Activated naive CD8-positive, alpha-beta T cell treated with anti-CD3 and anti-CD28 coated beads, Interleukin-2, amount 10 ng/mL, durations not matched to agents 7 days and 5 days (primary cell): ENCODE measurements around the gene CCBE1. TPM values are rescaled to one million over a fixed set of nuclear protein-coding genes. Genes with fewer than 3 reads are reported as not detected.

Experiments
- ATAC-seq: fragments of 150-1000 bp; cut with Tn5 transposase; one replicate; pipeline ENCODE4 v1.10.0; 2021; ENCODE audit warnings: low read depth, moderate library complexity
- POLR2A ChIA-PET: fragments of 350-600 bp; sonication (Branson Sonifier 250); formaldehyde crosslinking; loops from one replicate; lab custom pipeline; 2021; ENCODE audit warnings: antibody characterized with exemption; lab: Charles Lee
- DNase-seq: peaks from one replicate; pipeline ENCODE4 v3.0.0; 2021
- H3K27ac Mint-ChIP-seq: one replicate; pipeline ENCODE4 v1.8.0; 2022; ENCODE audit warnings: mild to moderate bottlenecking, mixed read lengths
- H3K27me3 Mint-ChIP-seq: one replicate; pipeline ENCODE4 v1.8.0; 2022; ENCODE audit warnings: mild to moderate bottlenecking, moderate library complexity, mixed read lengths
- H3K36me3 Mint-ChIP-seq: one replicate; pipeline ENCODE4 v1.8.0; 2021; ENCODE audit warnings: mild to moderate bottlenecking, mixed read lengths
- H3K4me1 Mint-ChIP-seq: one replicate; pipeline ENCODE4 v1.8.0; 2021; ENCODE audit warnings: mixed read lengths
- H3K4me3 Mint-ChIP-seq: one replicate; pipeline ENCODE4 v1.8.0; 2022; ENCODE audit warnings: mild to moderate bottlenecking, moderate library complexity, mixed read lengths
- H3K9me3 Mint-ChIP-seq: one replicate; pipeline ENCODE4 v1.8.0; 2021; ENCODE audit warnings: mixed read lengths
- total RNA-seq, 2 experiments: library from RNA; stranded (reverse); gene quantifications; one replicate each; pipeline ENCODE4 v1.2.3, GENCODE V29; 2021

Gene CCBE1
- total RNA-seq, 2 experiments from 2014 or later = not detected

- POLR2A ChIA-PET = no interaction called here
- no peaks in the 10 kb centered on the region for H3K4me1 Mint-ChIP-seq
Observed at GRCh38 chr18:59570101-59570775, 127.0 kb downstream of the CCBE1 start.

GRCh38 chr18:59569390-59569791 is 127.8 kb downstream of the CCBE1 start:
- ATAC-seq (no peak), DNase-seq (no peak)
- peaks cover 1% of the 10 kb centered on the region for H3K9me3 Mint-ChIP-seq
- peaks cover 1% of the 10 kb centered on the region for H3K4me1 Mint-ChIP-seq
- H3K36me3 Mint-ChIP-seq = no peaks in the 10 kb centered on the region
- no peak overlapping the region for H3K4me3 Mint-ChIP-seq
- H3K27ac Mint-ChIP-seq = no peak overlapping the region
- peaks cover 5% of the 10 kb centered on the region for H3K27me3 Mint-ChIP-seq
- POLR2A ChIA-PET = no interaction called here

More at GRCh38 chr18:59570101-59570775, 127.0 kb downstream of the CCBE1 start:
- ATAC-seq (no peak), DNase-seq (no peak)
- Mint-ChIP-seq H3K27me3 (peaks cover 6% of the 10 kb centered on the region), H3K4me3 (no peak overlapping the region), H3K9me3 (no peaks in the 10 kb centered on the region), H3K27ac (no peak overlapping the region), H3K36me3 (no peaks in the 10 kb centered on the region)

GRCh38 chr18:59567431-59567830 is 129.8 kb downstream of the CCBE1 start:
- Mint-ChIP-seq H3K9me3 (peaks cover 1% of the 10 kb centered on the region), H3K4me3 (no peak overlapping the region), H3K36me3 (no peaks in the 10 kb centered on the region), H3K4me1 (peaks cover 1% of the 10 kb centered on the region), H3K27me3 (peaks cover 3% of the 10 kb centered on the region), H3K27ac (no peak overlapping the region)
- DNase-seq (no peak), ATAC-seq (no peak)
- POLR2A ChIA-PET = no interaction called here

DNA sequence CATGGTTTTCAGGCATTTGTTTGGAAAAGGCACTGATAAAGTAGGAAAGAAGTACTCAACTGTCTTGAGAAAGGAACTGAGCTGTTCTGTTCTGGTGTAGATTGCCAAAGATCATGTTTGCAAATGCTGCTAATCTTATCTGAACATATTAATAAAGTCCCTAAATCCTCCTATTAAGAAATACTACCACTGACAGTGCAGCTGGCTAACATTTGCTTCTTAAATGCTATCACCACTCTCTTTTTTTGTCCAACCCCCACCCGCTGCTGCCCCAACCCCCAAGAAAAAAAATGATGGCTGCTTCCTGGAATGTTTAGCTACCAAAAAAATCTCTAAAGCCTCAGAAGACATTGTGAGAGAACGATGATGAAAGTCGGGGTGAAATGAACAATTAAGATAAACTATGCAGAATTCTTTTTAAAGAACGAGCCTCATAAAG is 130.7 kb downstream of the CCBE1 start:
- Mint-ChIP-seq H3K9me3 (peaks cover 1% of the 10 kb centered on the region), H3K4me1 (peaks cover 1% of the 10 kb centered on the region), H3K27me3 (peaks cover 3% of the 10 kb centered on the region), H3K36me3 (no peaks in the 10 kb centered on the region), H3K4me3 (no peak overlapping the region), H3K27ac (no peak overlapping the region)
- POLR2A ChIA-PET = no interaction called here
- ATAC-seq (no peak), DNase-seq (no peak)

DNA sequence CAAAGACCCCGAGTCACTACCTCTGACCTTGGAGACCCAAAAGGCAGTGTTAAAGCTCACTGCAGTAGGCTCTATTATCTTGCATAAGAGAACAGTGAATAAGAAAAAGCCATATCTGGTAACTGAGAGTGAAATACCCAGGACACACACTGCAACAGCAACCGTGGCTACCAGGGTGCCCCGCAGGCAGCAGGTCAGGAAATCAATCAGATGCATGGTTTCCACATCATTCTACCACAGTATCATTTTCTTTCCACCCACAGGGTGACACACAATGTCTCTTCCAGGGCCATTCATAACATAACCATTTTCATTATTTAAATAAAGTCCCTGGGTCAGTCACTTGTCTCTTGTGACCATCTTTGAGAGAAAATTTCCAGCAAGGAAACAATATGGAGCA is 131.3 kb downstream of the CCBE1 start:
- Mint-ChIP-seq H3K36me3 (no peaks in the 10 kb centered on the region), H3K4me1 (peaks cover 1% of the 10 kb centered on the region), H3K27me3 (peaks cover 3% of the 10 kb centered on the region), H3K9me3 (peaks cover 1% of the 10 kb centered on the region), H3K4me3 (no peak overlapping the region), H3K27ac (no peak overlapping the region)
- DNase-seq (no peak), ATAC-seq (no peak)
- POLR2A ChIA-PET = no interaction called here

GRCh38 chr18:59564561-59564960 is 132.7 kb downstream of the CCBE1 start:
- DNase-seq (no peak), ATAC-seq (no peak)
- POLR2A ChIA-PET = no interaction called here
- Mint-ChIP-seq H3K4me1 (peaks cover 1% of the 10 kb centered on the region), H3K27ac (no peak overlapping the region), H3K36me3 (no peaks in the 10 kb centered on the region), H3K9me3 (peaks cover 1% of the 10 kb centered on the region), H3K27me3 (peaks cover 3% of the 10 kb centered on the region), H3K4me3 (no peak overlapping the region)

DNA sequence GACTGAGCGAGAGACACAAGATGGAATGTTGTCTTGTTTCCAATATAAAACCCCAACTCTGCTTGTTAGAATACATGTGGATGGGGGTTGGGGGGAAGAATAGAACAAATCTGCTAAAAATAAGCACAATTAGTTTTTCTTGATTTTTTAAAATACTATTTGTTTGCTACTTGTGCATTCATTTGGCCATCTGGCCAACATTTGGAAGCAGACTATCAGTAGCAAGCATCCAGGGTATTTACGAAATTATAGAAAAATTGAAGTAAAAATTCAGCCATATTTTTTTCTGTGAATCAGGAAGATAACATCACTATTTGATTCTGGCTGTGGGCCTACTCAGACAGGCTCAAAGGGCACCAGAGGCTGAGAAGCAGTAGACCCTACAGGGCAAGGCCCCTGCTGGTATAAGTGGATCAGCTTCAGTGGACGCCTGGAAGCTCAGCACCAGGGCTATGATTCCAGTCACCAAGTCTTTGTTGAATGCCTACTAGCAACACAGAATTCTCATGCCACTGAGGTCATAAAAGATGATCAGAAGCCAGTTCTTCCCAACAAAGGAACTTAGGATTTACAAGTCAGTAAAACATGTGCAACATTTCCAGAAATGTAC is 133.9 kb downstream of the CCBE1 start:
- no peak for DNase-seq
- ATAC-seq = no peak
- peaks cover 1% of the 10 kb centered on the region for H3K9me3 Mint-ChIP-seq
- no peak overlapping the region for H3K27ac Mint-ChIP-seq
- peaks cover 1% of the 10 kb centered on the region for H3K4me1 Mint-ChIP-seq
- POLR2A ChIA-PET = no interaction called here
- no peaks in the 10 kb centered on the region for H3K36me3 Mint-ChIP-seq
- H3K4me3 Mint-ChIP-seq = no peak overlapping the region
- H3K27me3 Mint-ChIP-seq = peaks cover 3% of the 10 kb centered on the region

- POLR2A ChIA-PET = no interaction called here
- peaks cover 1% of the 10 kb centered on the region for H3K4me1 Mint-ChIP-seq
Observed at GRCh38 chr18:59562751-59563150, 134.5 kb downstream of the CCBE1 start.

GRCh38 chr18:59561612-59562011 is 135.6 kb downstream of the CCBE1 start:
- no peak for DNase-seq
- ATAC-seq = no peak
- H3K4me3 Mint-ChIP-seq = no peak overlapping the region
- no peaks in the 10 kb centered on the region for H3K36me3 Mint-ChIP-seq
- H3K4me1 Mint-ChIP-seq = peaks cover 1% of the 10 kb centered on the region
- H3K27ac Mint-ChIP-seq = no peak overlapping the region
- peaks cover 1% of the 10 kb centered on the region for H3K9me3 Mint-ChIP-seq
- POLR2A ChIA-PET = no interaction called here
- peaks cover 3% of the 10 kb centered on the region for H3K27me3 Mint-ChIP-seq

More at GRCh38 chr18:59562751-59563150, 134.5 kb downstream of the CCBE1 start:
- H3K4me3 Mint-ChIP-seq = no peak overlapping the region
- peaks cover 3% of the 10 kb centered on the region for H3K27me3 Mint-ChIP-seq
- H3K36me3 Mint-ChIP-seq = no peaks in the 10 kb centered on the region
- DNase-seq = no peak
- peaks cover 1% of the 10 kb centered on the region for H3K9me3 Mint-ChIP-seq
- no peak for ATAC-seq
- H3K27ac Mint-ChIP-seq = no peak overlapping the region

DNA sequence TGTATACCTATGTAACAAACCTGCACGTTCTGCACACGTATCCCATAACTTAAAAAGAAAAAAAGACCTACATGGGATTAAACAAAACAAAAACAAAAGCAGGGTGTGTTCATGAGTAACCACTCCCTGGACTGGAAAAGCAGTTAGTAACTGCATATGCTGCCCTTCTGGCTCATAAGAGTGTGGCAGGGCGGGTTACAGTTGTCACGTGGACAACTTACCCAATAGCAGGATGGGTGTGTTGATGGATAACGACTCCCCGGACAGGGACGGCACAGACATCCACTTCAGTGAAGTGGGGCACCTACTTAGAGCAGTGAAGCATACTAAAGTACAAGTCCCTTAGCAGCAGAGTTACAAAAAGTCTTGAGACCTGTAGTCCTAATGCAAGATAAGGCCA is 136.7 kb downstream of the CCBE1 start:
- Mint-ChIP-seq H3K27me3 (peaks cover 3% of the 10 kb centered on the region), H3K36me3 (no peaks in the 10 kb centered on the region), H3K9me3 (peaks cover 1% of the 10 kb centered on the region), H3K4me3 (no peak overlapping the region), H3K4me1 (peaks cover 1% of the 10 kb centered on the region), H3K27ac (no peak overlapping the region)
- ATAC-seq (no peak), DNase-seq (no peak)
- POLR2A ChIA-PET = no interaction called here

DNA sequence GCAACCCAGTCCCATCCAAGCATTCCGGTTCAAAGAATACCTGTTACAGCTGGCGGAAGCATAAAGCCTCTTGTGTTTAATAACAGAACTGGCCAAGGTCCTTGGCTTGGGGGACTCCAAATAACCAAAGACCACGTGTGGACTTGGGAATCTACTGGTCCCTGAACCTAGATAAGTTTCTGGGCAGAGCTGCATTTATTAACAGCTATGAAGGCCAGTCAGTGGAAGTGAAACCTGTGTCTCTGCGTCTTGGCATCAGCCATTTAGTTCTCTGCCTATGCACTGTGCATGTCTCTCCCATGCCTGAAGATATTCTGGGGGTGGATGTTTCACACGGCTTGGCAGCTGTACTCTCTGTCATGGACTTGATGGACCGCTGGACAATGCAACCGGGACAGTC is 137.7 kb downstream of the CCBE1 start:
- no peaks in the 10 kb centered on the region for H3K9me3 Mint-ChIP-seq
- POLR2A ChIA-PET = no interaction called here
- no peaks in the 10 kb centered on the region for H3K4me1 Mint-ChIP-seq
- H3K27me3 Mint-ChIP-seq = peaks cover 1% of the 10 kb centered on the region
- no peaks in the 10 kb centered on the region for H3K36me3 Mint-ChIP-seq
- H3K27ac Mint-ChIP-seq = no peak overlapping the region
- no peak overlapping the region for H3K4me3 Mint-ChIP-seq
- ATAC-seq (no peak), DNase-seq (no peak)

GRCh38 chr18:59555995-59556659 is 141.1 kb downstream of the CCBE1 start:
- DNase-seq (no peak), ATAC-seq (no peak)
- H3K9me3 Mint-ChIP-seq = no peaks in the 10 kb centered on the region
- no peaks in the 10 kb centered on the region for H3K27me3 Mint-ChIP-seq
- POLR2A ChIA-PET = no interaction called here
- H3K27ac Mint-ChIP-seq = no peak overlapping the region
- no peaks in the 10 kb centered on the region for H3K4me1 Mint-ChIP-seq
- no peak overlapping the region for H3K4me3 Mint-ChIP-seq
- no peaks in the 10 kb centered on the region for H3K36me3 Mint-ChIP-seq

DNA sequence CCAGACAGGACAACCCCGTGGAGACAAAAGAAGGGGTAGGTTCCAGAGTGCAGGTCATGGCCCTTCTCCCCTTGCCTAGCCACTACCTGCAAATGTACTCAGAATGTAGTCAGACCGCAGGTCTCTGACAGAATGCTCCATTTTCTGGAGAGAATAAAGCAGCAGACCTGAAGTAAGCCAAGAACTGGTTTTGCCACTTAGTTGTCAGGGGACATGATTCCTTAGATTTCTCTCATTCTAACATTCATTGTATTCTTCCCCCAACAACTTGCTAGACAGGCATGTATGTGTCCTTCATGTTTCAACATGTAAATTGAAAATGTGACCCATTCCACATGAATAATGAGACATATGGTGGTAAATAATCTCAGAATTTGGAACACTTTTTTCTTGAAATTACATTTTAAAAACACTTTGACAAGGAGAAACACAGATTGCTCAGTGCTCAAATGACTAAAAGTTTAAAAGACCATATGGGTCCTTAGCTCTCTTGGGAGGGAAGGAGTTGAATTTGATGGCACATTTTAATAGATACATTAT is 142.4 kb downstream of the CCBE1 start:
- Mint-ChIP-seq H3K36me3 (no peaks in the 10 kb centered on the region), H3K9me3 (no peaks in the 10 kb centered on the region), H3K27me3 (no peaks in the 10 kb centered on the region), H3K27ac (no peak overlapping the region), H3K4me1 (no peaks in the 10 kb centered on the region), H3K4me3 (no peak overlapping the region)
- POLR2A ChIA-PET = no interaction called here
- no peak for DNase-seq
- ATAC-seq = no peak
